ENCODE measurements around the gene OVCA2. TPM values are rescaled to one million over a fixed set of nuclear protein-coding genes. Genes with fewer than 3 reads are reported as not detected.

Gene OVCA2
- total RNA-seq, 1 donor from 2014 or later, result 32.7 TPM

- no peak overlapping the region for H3K4me3 Mint-ChIP-seq (ENCODE audit: unreplicated experiment)
- peaks cover 51% of the 10 kb centered on the region for H3K4me1 Mint-ChIP-seq (ENCODE audit: unreplicated experiment)
- peaks cover 17% of the 10 kb centered on the region for H3K27me3 Mint-ChIP-seq (ENCODE audit: unreplicated experiment)
- TF ChIP-seq CTCF (IDR thresholded peaks at IDR 0.05; ENCODE audit: unreplicated experiment), result no peak
- H3K9me3 Mint-ChIP-seq (ENCODE audit: unreplicated experiment), result no peaks in the 10 kb centered on the region
- no peak for DNase-seq (ENCODE audit: low spot score)
- H3K27ac Mint-ChIP-seq (ENCODE audit: unreplicated experiment), result peak overlapping the region; percentile 52
- peaks cover 9% of the 10 kb centered on the region for H3K36me3 Mint-ChIP-seq (ENCODE audit: low read depth, unreplicated experiment)
These were observed 48.4 kb downstream of the OVCA2 start for GRCh38 chr17:2090210-2090641.

GRCh38 chr17:2090804-2091534, 49.1 kb downstream of the OVCA2 start:
- Mint-ChIP-seq H3K9me3 (ENCODE audit: unreplicated experiment) (no peaks in the 10 kb centered on the region), H3K4me1 (ENCODE audit: unreplicated experiment) (peaks cover 44% of the 10 kb centered on the region), H3K27me3 (ENCODE audit: unreplicated experiment) (peaks cover 17% of the 10 kb centered on the region), H3K27ac (ENCODE audit: unreplicated experiment) (peak overlapping the region; percentile 74), H3K36me3 (ENCODE audit: low read depth, unreplicated experiment) (peaks cover 5% of the 10 kb centered on the region), H3K4me3 (ENCODE audit: unreplicated experiment) (peak overlapping the region; percentile 42)
- peak; percentile 65 for DNase-seq (ENCODE audit: low spot score)
- no peak for TF ChIP-seq CTCF (IDR thresholded peaks at IDR 0.05; ENCODE audit: unreplicated experiment)

DNA sequence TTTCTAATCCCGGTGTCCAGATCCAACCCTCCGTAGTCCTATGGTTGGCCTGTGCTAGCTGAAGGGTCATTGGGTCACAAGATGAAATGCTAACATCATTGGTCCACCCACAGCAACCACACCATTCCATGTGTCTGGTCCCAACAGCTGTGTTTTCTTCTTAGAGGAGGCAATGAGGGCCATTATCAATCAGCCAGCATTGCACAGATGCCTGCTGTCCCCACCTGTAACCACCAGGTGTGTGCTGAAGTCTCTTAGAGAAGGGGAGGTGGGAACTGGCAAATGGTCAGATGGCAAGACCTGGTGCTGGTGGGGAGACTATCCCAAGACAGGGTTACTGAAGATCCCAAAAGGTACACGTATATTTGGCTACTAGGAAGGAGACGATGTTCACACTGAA, 50.4 kb downstream of the OVCA2 start:
- Mint-ChIP-seq H3K9me3 (ENCODE audit: unreplicated experiment) (no peaks in the 10 kb centered on the region), H3K4me3 (ENCODE audit: unreplicated experiment) (no peak overlapping the region), H3K36me3 (ENCODE audit: low read depth, unreplicated experiment) (peaks cover 5% of the 10 kb centered on the region), H3K27me3 (ENCODE audit: unreplicated experiment) (peaks cover 13% of the 10 kb centered on the region), H3K27ac (ENCODE audit: unreplicated experiment) (peak overlapping the region; percentile 33), H3K4me1 (ENCODE audit: unreplicated experiment) (peaks cover 36% of the 10 kb centered on the region)
- TF ChIP-seq CTCF (IDR thresholded peaks at IDR 0.05; ENCODE audit: unreplicated experiment), result peak; percentile 31
- DNase-seq (ENCODE audit: low spot score), result no peak

Small RNAs within 50 kb of the gene (microRNA-seq; reads per million reads assigned to microRNA genes)
- gene MIR132 (ENCODE audit: unreplicated experiment), result 69.4 reads per million, percentile 79 among the genes with 10 or more reads in this experiment
- 3.6 reads per million, percentile 42 among the genes with 10 or more reads in this experiment for gene MIR212 (ENCODE audit: unreplicated experiment)

Other genes with a start within 250 kb of the OVCA2 start
- gene SMYD4, start 212.1 kb upstream of the OVCA2 start, total RNA-seq (ENCODE audit: unreplicated experiment), result 19.3 TPM
- 105 TPM for gene RPA1, start 212.0 kb upstream of the OVCA2 start, total RNA-seq (ENCODE audit: unreplicated experiment)
- gene RTN4RL1, start 16.7 kb upstream of the OVCA2 start, total RNA-seq (ENCODE audit: unreplicated experiment), result not detected
- gene DPH1, start 11.9 kb upstream of the OVCA2 start, total RNA-seq (ENCODE audit: unreplicated experiment), result 27.1 TPM
- 0.72 TPM for gene HIC1, start 13.1 kb downstream of the OVCA2 start, total RNA-seq (ENCODE audit: unreplicated experiment)